Mononuclear cell (primary cell): Measurements from ENCODE around the gene CLIC4. TPM values are rescaled to one million over a fixed set of nuclear protein-coding genes. Genes with fewer than 3 reads are reported as not detected.
"Not testable (repeated sequence)": the region's sequence is repeated elsewhere in the genome, so short reads cannot be mapped to it uniquely, and the experiment has no call there.

Source experiments
- H3K27me3 ChIP-seq: 2 replicates; pipeline ENCODE4 v1.6.0; 2011; ENCODE audit warnings: low read length, control low read depth; ENCODE audit not compliant: insufficient read depth
- H3K4me1 ChIP-seq: 2 replicates; pipeline ENCODE4 v1.5.1; 2011; ENCODE audit warnings: mild to moderate bottlenecking, low read length, control low read depth; ENCODE audit not compliant: insufficient read depth
- H3K4me3 ChIP-seq: 2 replicates; pipeline ENCODE4 v1.5.1; 2011; ENCODE audit warnings: mild to moderate bottlenecking, low read length, moderate library complexity
- H3K9me3 ChIP-seq: 2 replicates; pipeline ENCODE4 v1.5.1; 2011; ENCODE audit warnings: low read depth, mild to moderate bottlenecking, control low read depth, low read length
- total RNA-seq: library from RNA; depleted of rRNA; stranded (reverse); fragments of >200 nt; gene quantifications from one replicate; pipeline ENCODE4 v1.2.3, GENCODE V29; 2012

The CLIC4 gene
- total RNA-seq, 1 donor: 42.8 TPM

DNA sequence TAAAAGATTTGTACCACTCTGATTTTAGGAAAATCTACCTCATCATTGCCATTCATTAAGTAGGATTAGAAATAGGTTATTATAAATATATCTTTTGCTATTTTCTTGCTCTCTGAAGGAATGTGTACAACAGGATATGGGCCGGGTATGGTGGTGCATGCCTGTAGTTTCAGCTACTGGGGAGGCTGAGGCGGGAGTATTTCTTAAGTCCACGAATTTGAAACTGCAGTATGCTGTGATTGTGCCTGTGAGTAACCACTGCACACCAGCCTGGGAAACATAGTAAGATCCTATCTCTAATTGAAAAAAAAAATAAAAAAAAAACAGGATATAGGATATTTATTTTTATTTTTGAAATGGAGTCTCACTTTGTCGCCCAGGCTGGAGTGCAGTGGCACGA lies 50.0 kb downstream of the CLIC4 start:
- no peaks in the 10 kb centered on the region for H3K9me3 ChIP-seq
- H3K4me1 ChIP-seq: no peaks in the 10 kb centered on the region
- H3K4me3 ChIP-seq: no peak overlapping the region
- no peaks in the 10 kb centered on the region for H3K27me3 ChIP-seq

DNA sequence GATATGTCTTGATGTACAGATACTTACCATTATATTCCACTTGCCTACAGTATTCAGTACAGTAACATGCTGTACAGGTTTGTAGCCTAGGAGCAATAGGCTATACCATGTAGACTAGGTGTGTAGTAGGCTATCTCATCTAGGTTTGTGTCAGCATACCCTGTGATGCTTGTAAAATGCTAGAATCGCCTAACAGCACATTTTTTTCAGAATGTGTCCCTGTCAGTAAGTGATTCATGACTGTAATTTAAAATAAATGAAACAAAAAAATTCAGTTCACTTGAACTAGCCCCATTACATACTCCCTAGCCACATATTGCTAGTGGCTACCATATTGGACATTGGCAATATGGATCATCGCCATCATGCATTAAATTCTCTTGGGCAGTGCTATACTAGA lies 51.3 kb downstream of the CLIC4 start:
- Histone ChIP-seq H3K9me3 (no peaks in the 10 kb centered on the region), H3K4me3 (no peak overlapping the region), H3K27me3 (no peaks in the 10 kb centered on the region), H3K4me1 (peaks cover 6% of the 10 kb centered on the region)

DNA sequence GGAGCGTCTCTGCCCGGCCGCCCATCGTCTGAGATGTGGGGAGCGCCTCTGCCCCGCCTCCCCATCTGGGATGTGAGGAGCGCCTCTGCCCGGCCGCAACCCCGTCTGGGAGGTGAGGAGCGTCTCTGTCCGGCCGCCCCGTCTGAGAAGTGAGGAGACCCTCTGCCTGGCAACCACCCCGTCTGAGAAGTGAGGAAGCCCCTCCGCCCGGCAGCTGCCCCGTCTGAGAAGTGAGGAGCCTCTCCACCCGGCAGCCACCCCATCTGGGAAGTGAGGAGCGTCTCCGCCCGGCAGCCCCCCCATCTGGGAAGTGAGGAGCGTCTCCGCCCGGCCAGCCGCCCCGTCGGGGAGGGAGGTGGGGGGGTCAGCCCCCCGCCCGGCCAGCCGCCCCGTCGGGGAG lies 54.0 kb downstream of the CLIC4 start:
- not testable (repeated sequence) for H3K4me1 ChIP-seq, H3K27me3 ChIP-seq, H3K4me3 ChIP-seq, H3K9me3 ChIP-seq

DNA sequence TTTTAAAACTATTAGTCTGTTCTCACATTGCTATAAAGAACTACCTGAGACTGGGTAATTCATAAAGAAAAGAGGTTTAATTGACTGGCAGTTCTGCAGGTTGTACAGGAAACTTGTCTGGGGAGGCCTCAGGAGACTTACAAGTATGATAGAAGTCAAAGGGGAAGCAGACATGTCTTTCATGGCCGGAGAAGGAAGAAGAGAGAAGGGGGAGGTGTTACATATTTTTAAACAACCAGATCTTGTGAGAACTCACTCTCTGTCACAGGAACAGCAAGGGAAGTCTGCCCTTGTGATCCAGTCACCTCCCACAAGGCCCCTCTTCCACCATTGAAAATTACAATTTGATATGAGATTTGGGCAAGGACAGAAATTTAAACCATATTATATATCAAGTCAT lies 55.9 kb downstream of the CLIC4 start:
- Histone ChIP-seq H3K9me3 (no peaks in the 10 kb centered on the region), H3K27me3 (no peaks in the 10 kb centered on the region), H3K4me3 (no peak overlapping the region), H3K4me1 (peaks cover 6% of the 10 kb centered on the region)

DNA sequence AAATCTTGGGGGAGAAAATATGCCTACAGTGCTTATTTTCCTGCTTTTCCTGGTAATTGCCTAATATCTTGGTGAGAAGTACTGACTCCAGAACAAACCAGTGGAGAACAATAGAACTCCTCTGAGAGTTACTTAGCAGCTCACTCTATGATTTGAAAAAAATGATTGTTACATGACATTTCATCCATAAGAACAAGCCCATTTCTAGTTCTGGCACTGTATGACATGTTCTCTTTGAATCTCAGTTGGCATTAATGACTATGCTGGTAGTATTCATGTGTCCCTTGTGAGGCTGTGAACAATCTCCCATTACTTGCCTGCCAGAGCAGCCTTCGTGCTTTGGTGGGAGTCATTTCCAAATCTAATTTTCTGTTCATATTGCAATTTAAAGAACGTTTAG lies 58.0 kb downstream of the CLIC4 start:
- peaks cover 6% of the 10 kb centered on the region for H3K4me1 ChIP-seq

DNA sequence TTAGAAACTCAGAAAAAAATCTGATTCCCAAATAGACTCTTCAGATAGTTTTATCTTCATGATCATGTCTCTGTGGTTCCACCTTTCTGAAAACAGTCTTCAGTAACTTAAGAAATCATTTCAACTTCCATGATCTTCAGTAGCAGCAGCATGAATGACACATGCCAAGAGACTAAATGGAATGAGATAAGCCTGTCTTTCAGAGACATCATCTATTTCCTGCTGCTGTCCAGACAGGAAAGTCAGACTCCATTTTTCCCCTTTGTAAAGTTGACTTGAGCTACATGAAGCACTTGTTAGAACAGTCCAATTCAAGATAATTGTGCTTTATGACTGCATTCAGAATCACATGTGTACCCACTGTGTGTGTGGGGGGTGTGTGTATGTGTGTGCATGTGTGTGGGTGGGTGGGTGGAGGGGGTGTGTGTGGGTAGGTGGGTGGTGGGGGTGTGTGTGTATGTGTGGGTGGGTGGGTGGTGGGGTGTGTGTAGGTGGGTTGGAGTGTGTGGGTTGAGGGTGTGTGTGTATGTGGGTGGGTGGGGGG lies 58.8 kb downstream of the CLIC4 start:
- H3K4me3 ChIP-seq: no peak overlapping the region
- H3K4me1 ChIP-seq: peaks cover 6% of the 10 kb centered on the region
- no peaks in the 10 kb centered on the region for H3K27me3 ChIP-seq
- H3K9me3 ChIP-seq: no peaks in the 10 kb centered on the region

More for the DNA sequence above, 58.0 kb downstream of the CLIC4 start:
- Histone ChIP-seq H3K27me3 (no peaks in the 10 kb centered on the region), H3K9me3 (no peaks in the 10 kb centered on the region), H3K4me3 (no peak overlapping the region)

DNA sequence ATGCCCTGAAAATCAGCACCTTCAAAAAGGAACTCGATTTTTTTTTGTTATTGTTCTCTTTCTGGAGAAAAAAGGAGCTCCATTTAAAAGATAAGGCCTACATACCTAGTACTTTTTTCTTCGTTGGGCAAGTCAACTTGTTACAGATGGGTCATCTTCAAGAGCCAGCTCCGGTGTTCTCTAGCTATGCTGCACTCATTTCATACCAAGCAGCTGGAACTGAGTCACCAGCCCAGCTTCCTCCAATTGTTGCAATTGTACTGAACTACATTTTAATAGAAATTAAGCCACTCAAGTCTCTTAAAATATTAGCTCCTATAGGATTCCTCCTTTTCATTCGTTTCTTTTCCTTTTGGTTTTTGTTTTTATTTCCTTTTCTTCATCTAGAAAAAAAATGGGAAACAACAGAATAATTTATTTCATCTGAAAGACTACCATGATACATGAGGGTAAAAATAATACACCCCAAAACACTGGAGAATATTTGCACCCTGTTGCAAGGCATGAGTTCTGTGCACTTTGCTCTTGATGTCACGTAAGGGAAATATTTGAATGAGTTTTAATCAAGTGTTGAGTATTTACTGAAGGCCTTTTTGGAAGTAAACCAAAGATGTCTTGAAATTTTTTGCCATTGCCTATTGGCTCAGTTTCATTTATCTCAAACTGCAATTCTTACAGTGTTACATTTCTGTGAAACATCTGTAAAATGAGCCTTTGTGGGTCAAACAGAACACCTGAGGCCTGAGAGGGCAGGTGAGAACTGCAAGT lies 60.5 kb downstream of the CLIC4 start:
- no peaks in the 10 kb centered on the region for H3K9me3 ChIP-seq
- H3K4me3 ChIP-seq: no peak overlapping the region
- H3K27me3 ChIP-seq: no peaks in the 10 kb centered on the region
- H3K4me1 ChIP-seq: peaks cover 6% of the 10 kb centered on the region

DNA sequence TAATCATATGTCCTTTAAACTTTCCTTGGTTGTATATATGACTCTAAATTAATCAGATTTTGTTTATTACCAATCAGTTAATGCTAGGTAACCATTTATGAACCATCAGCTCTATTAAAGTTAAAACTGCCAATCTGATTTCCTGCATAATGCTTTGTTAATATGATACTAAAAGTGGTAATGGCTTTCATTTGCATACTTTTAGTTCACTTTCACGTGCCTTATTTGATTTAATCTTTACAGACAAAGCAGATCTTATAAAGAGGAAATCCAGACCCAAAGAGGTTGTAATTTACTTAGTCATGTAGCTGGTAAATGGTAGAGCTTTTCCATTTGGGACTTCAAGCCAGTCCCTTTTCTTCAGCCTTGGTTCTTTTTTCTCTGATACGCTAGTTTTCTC lies 61.3 kb downstream of the CLIC4 start:
- H3K4me1 ChIP-seq: no peaks in the 10 kb centered on the region
- no peak overlapping the region for H3K4me3 ChIP-seq
- no peaks in the 10 kb centered on the region for H3K27me3 ChIP-seq
- H3K9me3 ChIP-seq: no peaks in the 10 kb centered on the region

DNA sequence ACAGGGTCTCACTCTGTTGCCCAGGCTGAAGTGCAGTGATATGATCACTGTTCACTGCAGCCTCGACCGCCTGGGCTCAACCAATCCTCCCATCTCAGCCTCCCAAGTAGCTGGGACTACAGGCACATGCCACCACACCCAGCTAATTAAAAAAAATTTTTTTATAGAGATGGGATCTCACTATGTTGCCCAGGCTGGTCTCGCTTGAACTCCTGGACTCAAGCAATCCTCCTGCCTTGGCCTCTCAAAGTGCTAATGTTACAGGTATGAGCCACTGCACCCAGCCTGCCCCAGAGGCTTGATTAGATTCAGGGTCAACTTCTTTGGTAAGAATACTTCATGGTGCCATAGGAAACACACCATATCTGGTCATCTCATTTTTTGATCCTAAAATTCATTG lies 66.2 kb downstream of the CLIC4 start:
- H3K9me3 ChIP-seq, H3K27me3 ChIP-seq, H3K4me3 ChIP-seq, H3K4me1 ChIP-seq: not testable (repeated sequence)

DNA sequence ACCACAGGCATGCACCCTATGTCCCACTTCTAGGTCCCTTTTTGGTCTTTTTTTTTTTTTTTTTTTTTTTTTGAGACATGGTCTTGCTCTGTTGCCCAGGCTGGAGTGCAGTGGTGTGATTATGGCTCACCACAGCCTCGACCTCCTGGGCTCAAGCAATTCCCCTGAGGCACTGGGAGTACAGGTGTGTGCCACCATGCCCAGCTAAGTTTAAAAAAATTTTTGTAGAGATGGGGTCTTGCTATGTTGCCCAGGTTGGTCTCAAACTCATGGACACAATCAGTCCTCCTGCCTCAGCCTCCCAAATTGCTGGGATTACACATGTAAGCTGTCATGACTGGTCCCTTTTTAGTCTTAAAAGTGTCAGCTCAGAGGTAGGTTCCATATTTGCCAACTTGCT lies 75.0 kb downstream of the CLIC4 start:
- H3K27me3 ChIP-seq, H3K4me1 ChIP-seq, H3K9me3 ChIP-seq, H3K4me3 ChIP-seq: not testable (repeated sequence)

DNA sequence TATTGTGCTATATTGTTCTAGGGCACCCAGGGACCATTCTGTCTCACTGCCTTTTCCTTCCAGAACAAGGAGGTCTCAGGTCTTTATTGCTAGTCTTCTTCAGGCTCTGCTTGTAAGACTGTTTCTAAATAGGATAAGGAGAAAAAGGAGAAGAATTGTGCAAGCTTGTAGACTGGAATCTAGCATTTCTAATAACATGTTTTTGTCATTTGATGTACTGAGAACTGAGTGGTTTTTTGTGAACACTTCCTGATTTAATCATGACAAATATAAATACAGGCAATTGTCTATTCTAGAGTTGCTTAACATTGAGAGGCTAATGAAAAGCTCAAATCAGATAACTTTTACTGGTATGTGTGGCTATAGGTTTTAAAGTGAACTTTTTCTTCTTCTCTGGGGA lies 77.6 kb downstream of the CLIC4 start:
- H3K4me3 ChIP-seq: no peak overlapping the region
- H3K27me3 ChIP-seq: no peaks in the 10 kb centered on the region
- peaks cover 4% of the 10 kb centered on the region for H3K4me1 ChIP-seq
- no peaks in the 10 kb centered on the region for H3K9me3 ChIP-seq

DNA sequence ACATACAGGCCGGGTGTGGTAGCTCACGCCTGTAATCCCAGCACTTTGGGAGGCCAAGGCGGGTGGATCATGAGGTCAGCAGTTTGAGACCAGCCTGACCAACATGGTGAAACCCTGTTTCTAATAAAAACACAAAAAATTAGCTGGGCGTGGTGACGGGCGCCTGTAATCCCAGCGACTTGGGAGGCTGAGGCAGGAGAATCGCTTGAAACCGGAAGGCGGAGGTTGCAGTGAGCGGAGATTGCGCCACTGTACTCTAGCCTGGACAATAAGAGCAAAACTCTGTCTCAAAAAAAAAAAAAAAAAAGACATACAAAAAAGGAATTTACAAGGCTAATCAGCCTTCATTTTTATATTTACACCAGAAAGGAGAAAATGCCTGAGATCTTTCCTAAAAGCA lies 78.2 kb downstream of the CLIC4 start:
- H3K4me3 ChIP-seq, H3K9me3 ChIP-seq, H3K27me3 ChIP-seq, H3K4me1 ChIP-seq: not testable (repeated sequence)

DNA sequence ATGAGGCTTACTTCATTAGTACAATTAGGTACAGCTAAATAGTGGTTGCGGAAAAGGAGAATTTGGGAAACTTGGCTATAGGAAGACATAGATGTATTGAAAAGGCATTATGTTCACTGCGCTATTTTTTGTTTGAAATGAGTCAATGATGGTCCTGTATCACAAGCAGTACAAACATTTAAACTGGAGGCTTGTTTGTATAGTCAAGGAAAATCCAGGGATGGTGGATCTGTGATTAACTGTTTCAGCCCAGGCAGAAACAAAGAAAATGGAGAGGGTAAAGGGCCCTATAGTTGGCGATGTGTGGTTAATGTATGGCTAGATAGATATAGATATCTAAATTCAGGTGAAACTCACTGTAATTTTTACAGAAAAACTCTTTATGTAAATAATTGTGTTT lies 79.9 kb downstream of the CLIC4 start:
- no peaks in the 10 kb centered on the region for H3K27me3 ChIP-seq
- no peak overlapping the region for H3K4me3 ChIP-seq
- H3K9me3 ChIP-seq: no peaks in the 10 kb centered on the region
- H3K4me1 ChIP-seq: peaks cover 4% of the 10 kb centered on the region

DNA sequence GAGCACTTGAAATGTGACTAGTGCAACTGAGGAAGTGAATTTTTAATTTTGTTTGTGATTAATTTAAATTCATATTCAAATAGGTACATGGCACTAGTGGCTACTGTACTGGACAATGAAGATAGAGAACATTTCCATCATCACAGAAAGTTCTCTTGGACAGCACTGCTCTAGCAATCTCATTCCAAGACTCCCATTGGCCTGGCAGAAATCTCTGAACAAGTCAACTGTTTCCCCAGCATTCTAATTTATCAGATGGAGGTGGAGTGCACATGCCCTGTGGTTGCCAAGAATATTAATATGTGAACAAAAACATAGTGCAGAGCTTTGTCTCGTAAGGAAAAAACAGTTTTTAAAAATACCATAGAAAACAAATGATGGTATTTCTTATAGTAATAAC lies 81.3 kb downstream of the CLIC4 start:
- H3K4me3 ChIP-seq: no peak overlapping the region
- no peaks in the 10 kb centered on the region for H3K27me3 ChIP-seq
- peaks cover 4% of the 10 kb centered on the region for H3K4me1 ChIP-seq
- no peaks in the 10 kb centered on the region for H3K9me3 ChIP-seq

DNA sequence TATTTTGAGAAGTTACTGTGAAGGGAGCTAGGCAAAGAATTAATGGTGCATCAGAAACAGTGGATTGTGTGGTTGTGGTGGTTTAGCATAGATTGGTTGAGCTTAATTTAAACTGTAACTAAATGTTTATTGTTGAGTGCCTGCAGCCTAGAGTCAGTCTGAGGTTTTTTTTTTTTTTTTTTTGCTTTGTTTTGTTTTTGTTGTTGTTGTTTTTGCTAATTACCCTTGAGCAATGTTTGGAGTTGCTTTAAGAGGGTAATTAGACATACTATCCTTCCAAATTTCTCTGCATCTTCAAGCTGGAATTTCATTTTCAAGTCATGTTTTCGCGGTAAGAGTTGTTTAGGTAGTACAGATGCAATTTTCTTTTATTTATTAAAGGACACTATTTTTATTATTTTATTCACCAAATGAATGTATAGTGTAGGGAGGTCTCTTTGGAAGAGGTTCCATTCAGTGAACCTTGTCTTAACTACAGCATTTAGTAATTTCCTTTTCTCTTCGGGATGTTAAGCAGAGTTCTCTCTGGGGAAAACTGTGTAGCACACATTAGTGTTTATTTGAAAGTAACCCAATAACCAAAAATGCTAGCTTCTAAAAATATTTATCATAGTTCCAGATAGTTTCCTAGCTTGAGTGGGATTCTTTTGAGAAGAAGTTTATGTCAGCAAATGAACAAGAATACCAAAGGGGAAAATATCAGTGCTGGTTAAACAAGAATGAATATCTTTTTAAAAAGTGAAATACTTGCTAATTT lies 82.3 kb downstream of the CLIC4 start:
- Histone ChIP-seq H3K9me3 (no peaks in the 10 kb centered on the region), H3K27me3 (no peaks in the 10 kb centered on the region), H3K4me3 (no peak overlapping the region), H3K4me1 (peaks cover 4% of the 10 kb centered on the region)
